Measurements from ENCODE around the gene PRR5L.

Gene PRR5L

DNA sequence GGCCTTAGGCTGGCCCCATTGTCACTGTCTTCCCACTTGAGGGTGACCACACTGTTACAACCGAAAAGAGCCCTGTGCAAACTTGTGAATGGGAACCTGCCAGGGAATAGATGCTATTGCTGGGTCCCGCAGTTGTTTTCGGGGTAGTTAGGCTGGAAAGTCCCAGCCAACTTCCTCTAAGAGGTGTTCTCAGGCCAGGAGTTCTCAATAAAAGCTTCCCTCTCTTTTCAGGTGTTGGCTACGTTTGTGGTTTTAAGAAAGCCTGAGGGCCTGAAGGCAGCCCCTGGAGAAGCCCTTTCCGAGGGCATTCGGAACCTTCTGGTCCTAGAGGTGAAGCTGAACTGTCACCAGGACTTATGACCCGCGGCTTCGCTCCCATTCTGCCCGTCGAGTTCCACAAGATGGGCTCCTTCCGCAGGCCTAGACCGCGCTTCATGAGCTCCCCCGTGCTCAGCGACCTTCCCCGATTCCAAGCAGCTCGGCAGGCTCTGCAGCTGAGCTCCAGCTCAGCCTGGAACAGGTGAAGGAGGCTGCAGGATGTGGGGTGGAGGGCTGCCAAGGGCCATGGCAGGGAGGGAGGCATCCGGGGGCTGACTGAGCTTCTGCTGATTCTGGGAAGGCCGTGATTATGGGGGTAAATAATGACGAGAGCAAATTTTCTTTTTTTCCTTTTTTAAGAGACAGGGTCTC, 104.8 kb downstream of the PRR5L start:
- DNase-seq (ENCODE audit: low read depth in 2 of 2): no peak

GRCh38 chr11:36402568-36403170, 106.6 kb downstream of the PRR5L start:
- DNase-seq (ENCODE audit: low read depth in 2 of 2): no peak

- DNase-seq (ENCODE audit: low read depth in 2 of 2): no peak
These were observed 107.6 kb downstream of the PRR5L start for GRCh38 chr11:36403661-36404060.

GRCh38 chr11:36404831-36405230, 108.7 kb downstream of the PRR5L start:
- no peak for DNase-seq (ENCODE audit: low read depth in 2 of 2)

- no peak for DNase-seq (ENCODE audit: low read depth in 2 of 2)
These were observed 109.7 kb downstream of the PRR5L start for GRCh38 chr11:36405585-36406367.

DNA sequence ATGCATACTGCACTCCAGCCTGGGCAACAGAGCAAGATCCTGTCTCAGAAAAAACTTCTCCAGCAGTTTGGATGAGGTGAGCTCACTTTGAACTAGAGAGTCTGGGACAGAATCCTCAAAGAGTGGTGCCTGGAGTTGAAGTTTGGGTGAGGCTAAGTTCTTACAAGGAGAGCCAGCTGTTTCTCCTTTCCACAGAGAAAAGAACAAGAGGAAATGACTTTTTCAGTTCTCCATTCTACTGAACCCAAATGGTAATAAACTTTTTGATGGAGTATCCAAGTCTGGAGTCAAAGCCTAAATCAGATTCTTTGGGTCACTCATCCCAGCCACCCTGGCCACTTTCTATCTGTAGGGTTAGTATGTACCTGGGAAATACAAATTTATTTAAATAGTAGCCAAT, 111.3 kb downstream of the PRR5L start:
- DNase-seq (ENCODE audit: low read depth in 2 of 2): no peak

- DNase-seq (ENCODE audit: low read depth in 2 of 2): no peak
These were observed 112.5 kb downstream of the PRR5L start for GRCh38 chr11:36408498-36409136.

- no peak for DNase-seq (ENCODE audit: low read depth in 2 of 2)
These were observed 113.2 kb downstream of the PRR5L start for GRCh38 chr11:36409152-36409816.

DNA sequence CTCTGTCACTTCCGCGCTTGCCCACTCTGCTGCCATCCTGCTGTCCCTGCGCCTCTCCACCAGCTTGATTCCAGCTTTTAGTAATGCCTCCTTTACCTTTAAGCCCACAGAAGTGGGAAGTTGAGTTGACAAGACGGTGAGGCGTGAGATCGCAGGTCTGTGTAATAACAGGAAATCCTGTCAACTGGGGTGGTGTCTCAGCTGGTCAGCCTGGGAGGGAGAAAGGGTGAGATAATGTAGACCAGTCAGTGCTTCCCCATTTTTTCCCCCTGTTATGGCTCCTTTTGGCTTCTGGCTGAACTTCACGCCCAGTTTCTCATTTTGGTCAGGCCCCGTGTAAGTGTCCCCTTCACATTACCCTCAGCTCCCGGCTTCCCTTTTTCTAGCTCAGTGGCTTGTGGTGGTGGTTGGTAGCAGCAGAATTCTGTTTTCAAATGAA, 115.1 kb downstream of the PRR5L start:
- DNase-seq (ENCODE audit: low read depth in 2 of 2): no peak

GRCh38 chr11:36412781-36413383, 116.8 kb downstream of the PRR5L start:
- DNase-seq (ENCODE audit: low read depth in 2 of 2): no peak

- DNase-seq (ENCODE audit: low read depth in 2 of 2): no peak
These were observed 121.1 kb downstream of the PRR5L start for GRCh38 chr11:36417154-36417553.

DNA sequence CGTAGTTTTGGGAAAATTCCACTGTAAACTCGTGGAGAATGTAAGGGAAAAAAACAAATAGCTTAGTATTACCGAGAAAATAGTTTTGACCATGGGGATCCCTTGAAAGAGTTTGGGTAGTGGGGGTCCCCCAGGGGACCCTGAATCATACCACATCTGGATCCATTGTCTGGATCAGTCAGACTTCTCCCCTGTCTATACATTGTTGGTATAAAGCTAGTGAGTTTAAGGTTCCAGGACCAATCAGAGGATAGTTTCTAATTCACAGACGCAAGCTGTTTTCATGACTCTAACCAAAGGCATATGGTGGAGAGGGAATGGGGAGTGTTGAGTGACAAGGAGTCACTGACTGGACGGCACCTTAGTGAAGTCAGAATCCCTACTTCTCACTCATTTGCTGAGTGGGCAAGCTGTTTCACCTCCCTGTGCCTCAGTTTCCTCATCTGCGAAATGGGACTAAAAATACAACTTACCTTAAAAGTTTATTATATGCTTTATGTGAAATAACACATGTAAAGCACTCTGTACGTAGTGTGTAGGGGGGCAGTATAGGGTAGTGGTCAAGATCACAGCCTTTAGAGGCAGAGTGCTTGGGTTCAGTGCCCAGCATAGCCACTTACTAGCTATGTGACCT, 123.8 kb downstream of the PRR5L start:
- DNase-seq (ENCODE audit: low read depth in 2 of 2): no peak

- DNase-seq (ENCODE audit: low read depth in 2 of 2): no peak
These were observed 125.6 kb downstream of the PRR5L start for GRCh38 chr11:36421546-36422155.

DNA sequence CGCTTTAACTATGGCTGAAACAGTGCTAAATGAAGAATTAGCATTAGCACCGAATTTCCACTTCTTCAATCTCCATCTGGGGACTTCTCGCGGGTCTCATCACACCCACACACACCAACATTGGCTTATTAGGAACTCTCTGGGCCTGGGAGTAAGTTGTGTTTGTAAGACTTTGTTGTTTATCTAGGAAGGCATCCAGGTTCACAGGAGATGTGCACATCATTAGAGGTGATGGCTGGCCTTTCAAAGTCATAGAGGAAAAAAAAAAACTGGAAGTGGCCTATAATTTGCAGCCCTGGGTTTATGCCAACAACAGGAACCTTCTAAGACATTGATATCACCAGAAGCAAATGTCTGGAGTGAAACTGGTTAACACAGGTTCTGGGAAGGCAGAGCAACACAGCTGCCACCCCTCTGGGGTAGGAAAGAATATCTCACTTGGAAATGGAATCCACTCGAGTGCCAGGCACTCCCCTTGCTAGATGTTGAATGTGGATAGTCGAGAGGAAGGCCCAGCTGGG, 129.5 kb downstream of the PRR5L start:
- DNase-seq (ENCODE audit: low read depth in 2 of 2): no peak

DNA sequence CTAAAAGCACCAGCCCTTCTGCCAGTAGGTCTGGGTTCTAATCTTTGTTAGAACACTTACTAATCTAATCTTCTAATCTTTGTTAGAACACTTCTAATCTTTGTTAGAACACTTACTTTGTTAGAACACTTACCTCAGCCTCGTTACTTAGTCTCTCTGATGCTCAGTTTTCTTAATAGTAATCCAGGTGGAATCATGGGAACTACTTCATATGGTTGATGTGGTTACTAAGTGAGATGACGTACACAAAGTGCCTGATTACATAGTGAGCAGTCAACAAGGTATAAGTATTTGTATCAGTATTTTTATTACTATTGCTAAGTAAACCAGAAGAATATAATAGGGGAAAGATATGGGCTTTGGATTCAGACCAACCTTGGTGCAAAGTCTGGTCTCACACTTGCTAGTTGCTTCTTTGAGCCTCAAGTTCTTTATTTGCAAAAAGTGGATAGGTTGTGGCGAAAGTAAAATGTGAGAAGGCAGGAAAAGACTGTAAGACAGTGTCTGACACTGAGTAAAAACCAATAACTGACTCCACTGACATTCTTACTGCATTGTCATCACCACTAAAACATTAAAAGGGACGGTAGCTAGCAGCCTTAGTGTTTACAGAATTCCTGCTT, 130.2 kb downstream of the PRR5L start:
- DNase-seq (ENCODE audit: low read depth in 2 of 2): no peak

GRCh38 chr11:36427079-36427478, 131.0 kb downstream of the PRR5L start:
- no peak for DNase-seq (ENCODE audit: low read depth in 2 of 2)

- no peak for DNase-seq (ENCODE audit: low read depth in 2 of 2)
These were observed 131.8 kb downstream of the PRR5L start for GRCh38 chr11:36427876-36428275.

GRCh38 chr11:36431429-36432092, 135.5 kb downstream of the PRR5L start:
- DNase-seq (ENCODE audit: low read depth in 2 of 2): no peak

DNA sequence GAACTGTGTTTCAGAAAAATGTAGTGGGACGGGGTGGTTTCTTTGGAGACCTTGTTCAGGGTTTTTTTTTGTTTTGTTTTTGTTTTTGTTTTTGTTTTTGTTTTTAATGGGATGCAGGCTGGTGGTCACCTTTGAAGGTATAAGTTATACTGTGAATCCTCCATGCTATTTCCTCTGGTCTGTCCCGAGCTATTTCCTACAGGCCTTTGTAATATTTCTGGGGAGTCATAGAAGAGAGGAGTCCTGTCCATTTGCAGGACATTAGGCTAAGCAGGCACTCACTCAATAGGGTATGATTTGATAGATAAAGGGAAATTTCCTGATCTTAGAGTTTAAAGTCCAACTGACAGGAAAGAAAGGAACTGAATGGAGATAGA, 136.0 kb downstream of the PRR5L start:
- no peak for DNase-seq (ENCODE audit: low read depth in 2 of 2)

Measured in stimulated activated CD8-positive, alpha-beta memory T cell treated with anti-CD3 and anti-CD28 coated beads, Interleukin-2, amount 100 ng/mL, for 1 hour (primary cell).